ENCODE results near the gene TGFBR2. TPM values are rescaled to one million over a fixed set of nuclear protein-coding genes. Genes with fewer than 3 reads are reported as not detected.

Gene TGFBR2
- total RNA-seq, 4 donors from 2014 or later, result 10.1 to 114 (median 48.7) TPM

GRCh38 chr3:30611613-30612436, 5.4 kb downstream of the TGFBR2 start:
- peak in 1 of 4 donors; percentile 18 for TF ChIP-seq POLR2A (IDR thresholded peaks at IDR 0.05)
- TF ChIP-seq CTCF (IDR thresholded peaks at IDR 0.05), result no peak
- Histone ChIP-seq H3K4me1 (peaks cover 15 to 77% (median 26%) of the 10 kb centered on the region in 3 donors), H3K9me3 (no peaks in the 10 kb centered on the region), H3K36me3 (no peaks in the 10 kb centered on the region), H3K4me3 (peak overlapping the region in 2 of 4 donors; percentile 91 to 98), H3K27me3 (no peaks in the 10 kb centered on the region), H3K27ac (peak overlapping the region; percentile 6 to 98 (median 72))
- no peak for DNase-seq
- 53 to 62% methylated on average over 6 to 7 of the region's 7 CpGs for WGBS, 2 donors
- intact Hi-C loops (cut with DNase I), result no loop called here

GRCh38 chr3:30612437-30613132, 6.2 kb downstream of the TGFBR2 start:
- no peak for DNase-seq
- TF ChIP-seq POLR2A (IDR thresholded peaks at IDR 0.05), result no peak
- no peak for TF ChIP-seq CTCF (IDR thresholded peaks at IDR 0.05)
- Histone ChIP-seq H3K4me1 (peaks cover 15 to 76% (median 26%) of the 10 kb centered on the region in 3 donors), H3K9me3 (no peaks in the 10 kb centered on the region), H3K36me3 (no peaks in the 10 kb centered on the region), H3K27me3 (no peaks in the 10 kb centered on the region), H3K27ac (peak overlapping the region; percentile 6 to 98 (median 72)), H3K4me3 (peak overlapping the region in 2 of 4 donors; percentile 91 to 98)
- intact Hi-C loops (cut with DNase I), result no loop called here
- WGBS, 2 donors, result 55 to 63% methylated on average over 3 of the region's 3 CpGs

GRCh38 chr3:30613133-30613825, 6.9 kb downstream of the TGFBR2 start:
- Histone ChIP-seq H3K36me3 (no peaks in the 10 kb centered on the region), H3K27ac (peak overlapping the region; percentile 4 to 38 (median 22)), H3K4me1 (peaks cover 15 to 79% (median 27%) of the 10 kb centered on the region in 3 donors), H3K4me3 (peak overlapping the region in 1 of 4 donors; percentile 20), H3K9me3 (no peaks in the 10 kb centered on the region), H3K27me3 (no peaks in the 10 kb centered on the region)
- DNase-seq, result no peak
- 65 to 67% methylated on average over 3 of the region's 3 CpGs for WGBS, 2 donors
- TF ChIP-seq POLR2A (IDR thresholded peaks at IDR 0.05) (no peak), CTCF (IDR thresholded peaks at IDR 0.05) (no peak)
- intact Hi-C loops (cut with DNase I), result no loop called here

GRCh38 chr3:30614373-30614772, 8.0 kb downstream of the TGFBR2 start:
- 62 to 69% methylated on average over 4 of the region's 4 CpGs for WGBS, 2 donors
- H3K9me3 ChIP-seq, result no peaks in the 10 kb centered on the region
- H3K27me3 ChIP-seq, result no peaks in the 10 kb centered on the region
- H3K27ac ChIP-seq, result peak overlapping the region in 1 of 4 donors; percentile 5
- TF ChIP-seq POLR2A (IDR thresholded peaks at IDR 0.05) (no peak), CTCF (IDR thresholded peaks at IDR 0.05) (no peak)
- no peak for DNase-seq
- peak overlapping the region in 1 of 4 donors; percentile 1 for H3K4me3 ChIP-seq
- H3K36me3 ChIP-seq, result no peaks in the 10 kb centered on the region
- intact Hi-C loops (cut with DNase I), result no loop called here
- H3K4me1 ChIP-seq, result peaks cover 15 to 90% (median 32%) of the 10 kb centered on the region in 3 donors

All from esophagus squamous epithelium (tissue), 5 donors.